ENCODE results near the gene RAPGEF3.

Gene RAPGEF3

DNA sequence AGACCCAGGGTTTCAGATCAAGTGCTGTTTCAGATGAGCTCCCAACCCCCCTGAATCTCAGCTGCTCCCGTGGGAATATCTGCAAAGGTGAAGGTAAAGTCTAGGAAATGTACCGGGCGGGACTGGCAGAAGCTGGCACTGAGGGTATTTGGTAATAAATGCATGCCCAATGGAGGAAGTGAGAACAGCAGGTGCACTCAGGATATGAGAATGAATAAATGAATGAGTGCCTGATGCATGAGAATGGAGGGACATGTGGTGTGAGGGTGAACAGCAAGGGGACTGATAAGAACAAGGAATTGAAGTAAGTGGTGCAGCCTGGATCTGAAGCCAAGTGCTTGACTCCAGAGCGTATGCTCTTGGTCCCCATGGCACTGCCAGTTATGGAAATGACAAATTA, 11.6 kb downstream of the RAPGEF3 start:
- FAIRE-seq (no peak), DNase-seq (ENCODE audit: extremely low spot score, insufficient read length, low read depth) (no peak)

DNA sequence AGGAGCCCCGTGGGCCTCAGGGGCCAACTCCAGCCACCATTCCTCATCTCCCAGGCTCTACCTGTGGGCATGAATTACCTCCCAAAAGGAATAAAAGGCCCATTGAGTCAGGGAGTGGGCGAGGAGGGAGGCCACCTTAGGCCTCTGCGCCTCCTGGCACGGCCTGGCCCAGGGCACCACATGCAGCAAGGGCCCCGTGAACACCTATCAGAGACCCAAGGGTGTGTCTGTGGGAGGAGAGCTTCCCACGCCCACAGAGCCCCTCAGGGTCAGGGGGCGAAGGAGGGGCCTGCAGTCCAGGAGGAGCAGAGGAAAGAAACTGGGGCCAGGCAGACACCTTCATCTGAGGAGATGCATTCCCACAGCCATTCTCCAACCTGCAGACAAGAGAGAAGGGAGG, 12.2 kb downstream of the RAPGEF3 start:
- DNase-seq (ENCODE audit: extremely low spot score, insufficient read length, low read depth): no peak
- no peak for FAIRE-seq

DNA sequence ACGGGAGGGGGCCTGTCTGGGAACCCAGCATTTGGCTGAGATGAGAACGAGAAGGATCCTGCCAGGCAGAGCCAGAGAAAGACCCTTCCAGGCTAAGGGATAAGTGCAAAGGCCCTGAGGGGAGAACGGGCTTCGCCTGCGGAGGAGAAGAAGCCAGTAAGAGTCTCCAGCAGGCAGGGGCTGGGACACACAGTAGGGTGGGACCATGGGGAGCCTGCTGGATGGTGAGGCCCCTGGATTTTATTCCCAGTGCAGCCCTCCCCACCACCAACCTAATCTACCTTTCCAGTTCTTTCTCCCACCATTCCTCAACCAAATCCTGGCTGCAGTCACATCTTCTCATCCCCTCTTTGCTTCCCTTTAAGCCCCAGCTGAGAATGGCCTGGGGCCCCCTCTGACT, 12.6 kb downstream of the RAPGEF3 start:
- FAIRE-seq (no peak), DNase-seq (ENCODE audit: extremely low spot score, insufficient read length, low read depth) (no peak)

DNA sequence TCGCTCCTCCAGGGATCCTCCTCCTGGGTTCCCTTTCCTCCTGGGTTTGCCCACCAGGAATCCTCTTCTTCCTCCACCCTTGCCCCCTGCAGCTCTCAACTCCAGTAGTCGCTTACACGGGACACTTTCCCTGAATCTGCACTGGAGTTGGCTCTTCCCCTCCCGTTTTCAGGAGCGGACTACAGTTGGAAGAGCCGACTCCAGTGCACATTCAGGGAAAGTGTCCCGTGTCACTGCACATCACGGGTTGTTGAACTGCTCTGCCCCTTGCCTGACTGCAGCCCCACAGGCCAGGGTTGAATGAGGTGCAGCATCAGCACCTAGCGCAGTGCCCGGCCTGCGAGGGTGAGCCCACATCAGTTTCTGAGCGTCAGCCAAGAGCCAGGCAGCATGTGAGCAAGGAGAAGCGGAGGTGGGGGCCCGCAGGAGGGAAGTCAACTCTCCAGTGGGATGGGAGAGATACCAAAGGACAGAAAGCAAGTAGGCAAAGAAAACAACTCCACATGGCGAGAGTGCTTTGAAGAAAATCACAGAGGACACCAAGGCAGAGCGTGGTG, 13.1 kb downstream of the RAPGEF3 start:
- FAIRE-seq: no peak
- no peak for DNase-seq (ENCODE audit: extremely low spot score, insufficient read length, low read depth)

DNA sequence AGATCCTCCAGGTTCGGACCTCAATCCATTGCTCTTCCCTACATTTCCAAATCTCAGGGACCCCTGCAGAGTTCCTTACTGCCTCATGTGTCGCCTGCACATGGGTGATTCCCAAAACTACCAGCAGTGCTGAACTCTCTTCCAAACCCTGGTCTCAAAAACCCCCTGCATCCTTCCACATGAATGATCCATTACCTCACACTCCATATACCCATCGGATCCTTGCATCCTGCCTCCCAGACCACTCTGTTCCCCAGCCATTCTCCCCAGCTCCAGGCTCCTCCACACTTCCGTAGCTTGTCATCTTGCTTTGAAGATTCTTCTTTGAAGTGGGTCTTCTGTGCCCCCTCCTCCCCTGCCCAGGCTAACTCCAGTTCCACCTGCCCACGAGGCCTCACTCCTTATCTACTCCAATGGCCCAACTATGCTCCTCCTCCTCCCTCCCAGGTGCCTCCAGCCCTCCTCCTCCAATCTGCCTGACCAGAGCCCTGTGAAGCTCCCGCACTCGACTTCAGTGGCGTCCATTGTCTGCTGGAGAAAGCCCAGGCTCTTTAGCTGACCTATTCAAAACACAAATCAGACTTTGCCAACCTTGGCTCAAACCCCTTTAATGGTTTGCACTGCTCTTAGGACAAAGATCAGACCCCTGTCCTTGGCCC, 13.8 kb downstream of the RAPGEF3 start:
- FAIRE-seq: no peak
- no peak for DNase-seq (ENCODE audit: extremely low spot score, insufficient read length, low read depth)

DNA sequence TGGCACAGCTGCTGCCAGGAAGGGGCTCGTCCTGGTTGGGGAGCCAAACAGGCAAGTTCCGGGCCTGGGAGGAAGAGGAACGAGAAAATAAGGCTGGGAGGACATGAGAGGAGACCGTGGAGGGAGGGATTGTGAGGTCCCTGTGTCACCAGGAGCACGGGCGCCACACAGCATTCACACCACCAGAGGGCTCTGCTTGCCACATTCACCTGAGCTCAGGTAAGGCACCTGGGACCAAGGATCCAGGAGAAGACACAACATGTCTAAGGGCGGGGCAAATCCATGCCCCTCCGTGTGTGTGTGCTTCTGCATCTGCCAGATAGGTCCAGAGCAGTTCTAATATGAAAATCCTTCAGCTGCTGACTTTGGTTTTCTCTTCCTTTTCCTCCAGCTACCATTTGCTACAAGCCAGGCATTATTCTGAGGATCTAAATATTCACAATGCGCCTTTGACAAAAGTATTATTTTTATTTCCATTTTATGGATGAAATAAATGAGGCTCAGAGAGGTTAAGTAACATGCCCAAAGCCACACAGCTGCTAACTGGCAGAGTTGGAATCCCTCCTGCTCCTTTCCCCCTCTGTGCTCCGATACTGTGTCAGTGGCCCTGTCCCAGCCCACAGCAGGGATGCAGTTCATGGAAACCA, 14.6 kb downstream of the RAPGEF3 start:
- DNase-seq (ENCODE audit: extremely low spot score, insufficient read length, low read depth) (no peak), FAIRE-seq (no peak)

DNA sequence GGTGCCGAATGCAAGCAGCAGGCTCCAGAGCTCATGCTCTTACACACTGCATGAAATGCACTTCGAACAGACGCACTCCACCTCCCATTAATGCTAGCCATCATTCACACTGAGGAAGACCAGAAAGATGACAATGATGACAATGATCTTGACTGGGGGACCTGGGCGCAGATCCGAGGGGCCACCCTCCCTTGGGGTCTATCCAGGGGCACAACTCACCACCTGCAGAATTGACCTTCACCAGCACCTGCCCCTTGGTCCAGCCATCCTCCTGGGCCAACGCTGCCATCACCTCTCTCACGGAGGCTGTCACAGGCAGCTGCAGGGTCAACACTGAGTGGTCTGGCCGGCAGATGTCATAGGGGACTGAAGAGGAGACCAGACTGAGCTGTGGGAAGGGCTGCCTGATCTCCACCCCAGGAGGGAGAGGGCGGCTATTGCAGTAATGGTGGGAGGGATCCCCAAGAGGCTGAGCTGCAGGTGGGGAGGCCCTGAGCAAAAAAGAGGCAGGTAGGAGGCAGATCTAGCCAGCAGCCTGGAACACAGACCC, 15.3 kb downstream of the RAPGEF3 start:
- no peak for FAIRE-seq

DNA sequence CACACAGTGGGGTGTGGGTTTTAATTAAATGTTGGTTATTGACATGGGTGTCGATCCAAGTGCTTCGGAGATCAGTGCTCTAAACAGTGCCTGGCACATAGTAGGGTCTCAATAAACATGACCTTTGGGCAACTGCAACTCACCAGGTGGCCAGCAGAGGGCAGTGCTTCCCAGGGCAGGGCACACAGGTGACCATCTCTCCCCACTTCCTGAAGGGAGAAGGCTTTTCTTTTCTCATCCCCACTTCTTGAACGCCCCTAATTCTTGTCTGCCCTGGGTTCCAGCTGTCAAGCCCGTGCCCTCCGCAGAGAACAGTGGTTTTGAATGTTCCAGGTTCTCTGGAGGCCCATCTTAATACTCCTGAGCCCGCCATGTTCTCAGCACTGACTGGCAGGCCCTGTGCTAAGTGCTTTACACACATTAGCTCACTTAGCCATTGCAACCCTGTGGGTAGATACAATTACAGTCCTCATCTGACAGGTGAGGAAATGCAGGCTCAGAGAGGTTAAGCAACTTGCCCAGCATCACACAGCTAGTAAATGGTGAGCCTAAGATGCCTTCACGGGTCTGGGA, 16.3 kb downstream of the RAPGEF3 start:
- no peak for DNase-seq (ENCODE audit: extremely low spot score, insufficient read length, low read depth)
- FAIRE-seq: peak; percentile 91

More for the DNA sequence above, 15.3 kb downstream of the RAPGEF3 start:
- DNase-seq (ENCODE audit: extremely low spot score, insufficient read length, low read depth): no peak

DNA sequence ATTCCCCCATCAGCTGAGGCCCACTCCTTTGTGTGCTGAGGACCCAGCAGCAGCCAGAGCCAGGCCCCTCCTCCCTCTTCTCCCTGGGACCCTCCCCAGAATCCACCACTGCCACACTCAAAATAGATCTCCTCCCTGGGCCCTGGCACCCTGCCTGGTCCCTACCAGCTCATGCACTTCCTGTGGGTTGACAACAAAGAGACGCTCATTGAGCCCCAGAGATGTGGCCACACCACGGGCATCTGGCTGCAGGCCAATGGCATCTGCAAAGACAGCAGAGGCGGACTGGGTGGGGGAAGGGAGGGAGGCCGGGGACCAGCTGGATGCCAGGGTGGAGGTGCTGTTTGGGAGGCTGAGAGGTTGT, 17.4 kb downstream of the RAPGEF3 start:
- DNase-seq (ENCODE audit: extremely low spot score, insufficient read length, low read depth): no peak
- FAIRE-seq: peak; percentile 33

DNA sequence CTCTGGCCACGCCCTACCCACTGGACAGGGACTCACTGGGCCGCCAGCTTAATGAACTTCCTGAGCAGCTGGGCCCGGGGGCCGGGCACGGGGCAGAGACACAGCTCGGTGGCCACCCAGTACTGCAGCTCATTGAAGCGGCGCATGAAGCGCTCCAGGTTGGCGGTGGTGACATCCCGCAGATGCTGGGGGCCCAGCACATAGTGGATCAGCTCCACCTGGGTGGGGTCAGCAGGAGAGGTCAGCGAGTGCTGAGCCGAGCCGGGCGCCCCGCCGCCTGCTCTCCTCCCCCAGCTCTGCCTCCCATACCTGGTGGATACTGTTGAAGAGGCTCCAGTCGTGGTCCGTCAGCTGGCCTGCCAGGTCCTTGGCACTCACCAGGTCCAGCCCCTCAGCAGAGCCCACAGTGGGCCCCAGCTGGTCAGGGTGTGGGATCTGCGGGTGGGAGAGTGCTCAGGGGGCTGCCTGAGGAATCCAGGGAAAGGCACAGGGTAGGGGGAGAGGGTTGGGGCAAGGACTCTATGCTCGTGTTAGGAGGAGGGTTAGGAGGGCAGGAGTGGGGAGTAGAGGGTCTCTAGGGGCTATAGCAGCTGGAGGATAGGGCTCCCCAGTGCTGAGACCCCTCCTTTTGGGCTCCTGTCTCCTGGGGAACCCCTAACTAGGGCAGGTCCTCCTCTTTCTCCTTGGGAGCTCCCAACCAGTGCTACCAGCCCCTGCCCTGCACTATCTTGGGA, 17.9 kb downstream of the RAPGEF3 start:
- DNase-seq (ENCODE audit: extremely low spot score, insufficient read length, low read depth) (no peak), FAIRE-seq (no peak)

DNA sequence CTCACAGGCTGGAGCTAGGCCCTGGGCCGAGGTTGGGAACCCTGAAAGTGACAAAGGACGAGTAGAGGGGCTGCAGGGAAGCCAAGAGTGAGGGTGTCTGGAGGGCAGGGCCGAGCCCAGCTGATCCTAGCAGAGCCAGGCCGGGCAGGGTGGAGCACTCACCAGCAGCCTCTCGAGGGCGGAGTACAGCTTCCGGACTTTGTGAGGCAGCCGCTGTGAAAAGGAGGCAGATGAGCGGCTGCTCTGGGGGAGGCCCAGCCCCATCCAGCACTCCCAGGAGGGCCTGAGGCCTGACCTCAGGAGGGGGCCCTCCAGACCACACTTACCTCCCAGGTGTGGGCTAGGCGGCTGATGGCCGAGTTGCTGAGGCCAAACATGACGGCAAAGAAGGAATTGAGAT, 18.7 kb downstream of the RAPGEF3 start:
- peak; percentile 73 for FAIRE-seq
- no peak for DNase-seq (ENCODE audit: extremely low spot score, insufficient read length, low read depth)

DNA sequence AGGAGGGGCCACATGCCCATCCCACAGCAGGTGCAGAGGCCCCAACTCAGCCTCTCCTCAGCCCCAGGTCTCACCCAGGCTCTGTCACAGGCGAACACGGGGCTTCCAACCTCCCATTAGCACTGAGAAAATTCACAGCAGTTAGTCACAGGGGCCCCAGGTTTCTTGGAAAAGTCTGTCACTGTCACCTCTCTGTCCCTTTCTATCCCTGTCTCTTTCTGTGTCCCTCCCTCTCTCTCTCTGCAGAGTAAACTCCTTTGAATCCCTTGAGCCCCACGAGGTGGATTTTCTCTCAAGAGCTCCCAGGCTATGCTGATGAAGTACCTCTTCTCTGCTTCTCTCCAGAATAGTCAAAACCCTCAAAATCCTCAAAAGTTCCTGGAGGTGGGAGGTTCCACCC, 19.4 kb downstream of the RAPGEF3 start:
- DNase-seq (ENCODE audit: extremely low spot score, insufficient read length, low read depth): no peak
- FAIRE-seq: no peak

DNA sequence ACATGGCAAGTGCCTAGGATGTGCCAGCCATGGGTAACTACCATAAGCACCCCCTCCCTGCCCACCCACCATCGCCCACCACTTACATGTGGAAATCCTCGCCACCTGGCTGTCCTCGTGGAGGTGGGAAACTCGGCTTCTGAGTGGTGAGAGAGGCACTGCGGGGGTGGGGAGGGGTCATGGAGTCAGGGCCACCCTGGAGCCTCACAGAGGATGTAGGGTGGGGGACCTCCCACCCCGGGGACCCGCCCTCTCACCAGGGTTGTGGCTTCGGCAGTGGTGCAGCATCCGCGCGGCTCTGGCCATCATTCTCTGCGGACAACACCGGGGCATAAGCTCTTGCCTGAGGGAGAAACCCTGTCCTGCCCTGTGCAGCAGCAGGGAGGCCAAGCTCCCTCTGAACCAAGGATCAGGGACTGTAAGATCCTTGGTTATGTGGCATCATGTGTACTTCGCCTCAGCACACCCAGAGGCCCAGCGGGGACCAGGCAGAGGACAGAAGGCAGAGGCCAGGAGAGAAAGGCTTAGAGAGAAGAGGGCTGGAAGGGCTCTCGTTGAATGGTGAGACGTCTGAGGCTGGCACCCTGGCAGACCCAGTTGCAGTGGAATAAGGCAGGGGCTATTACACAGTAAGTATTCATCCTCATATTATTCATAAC, 20.6 kb downstream of the RAPGEF3 start:
- FAIRE-seq (no peak), DNase-seq (ENCODE audit: extremely low spot score, insufficient read length, low read depth) (no peak)

DNA sequence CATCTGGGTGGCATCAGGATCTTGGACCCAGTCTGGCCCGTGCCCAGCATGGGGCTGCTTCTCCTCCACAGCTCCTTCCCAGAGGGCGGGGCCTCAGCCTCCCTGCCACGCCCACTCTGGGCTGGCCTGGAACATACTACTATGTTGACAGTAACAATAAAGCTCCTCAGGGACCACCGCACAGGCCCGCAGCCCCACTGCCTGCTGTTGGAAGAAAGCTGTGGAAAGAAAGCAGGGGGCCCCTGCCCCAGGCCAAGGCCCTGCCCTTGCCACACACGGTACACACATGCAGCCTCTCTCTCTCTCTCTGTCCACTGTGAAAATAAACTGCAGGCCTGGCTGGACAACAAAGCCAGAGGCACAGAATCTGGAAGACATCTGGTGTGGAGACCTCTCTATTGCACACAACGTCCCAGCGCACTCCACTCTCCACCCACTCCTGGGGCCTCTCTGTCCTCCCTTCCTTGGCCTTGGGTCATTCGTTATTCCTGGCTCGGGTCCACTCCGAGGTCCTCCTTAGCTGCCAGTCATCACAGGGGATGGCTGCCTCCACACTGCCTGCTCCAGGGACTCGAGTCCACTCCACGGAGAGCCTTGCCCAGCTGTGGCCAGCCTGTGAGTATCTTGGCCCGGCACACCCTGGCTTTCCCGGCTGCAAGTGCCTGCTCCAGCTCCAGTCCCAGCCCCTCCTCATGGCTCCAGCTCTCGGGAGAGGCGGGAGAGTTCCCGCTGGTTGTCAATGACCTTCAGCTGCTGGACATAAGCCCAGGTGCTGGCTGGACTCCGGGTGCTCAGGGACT, 21.6 kb downstream of the RAPGEF3 start:
- FAIRE-seq (no peak), DNase-seq (ENCODE audit: extremely low spot score, insufficient read length, low read depth) (no peak)

DNA sequence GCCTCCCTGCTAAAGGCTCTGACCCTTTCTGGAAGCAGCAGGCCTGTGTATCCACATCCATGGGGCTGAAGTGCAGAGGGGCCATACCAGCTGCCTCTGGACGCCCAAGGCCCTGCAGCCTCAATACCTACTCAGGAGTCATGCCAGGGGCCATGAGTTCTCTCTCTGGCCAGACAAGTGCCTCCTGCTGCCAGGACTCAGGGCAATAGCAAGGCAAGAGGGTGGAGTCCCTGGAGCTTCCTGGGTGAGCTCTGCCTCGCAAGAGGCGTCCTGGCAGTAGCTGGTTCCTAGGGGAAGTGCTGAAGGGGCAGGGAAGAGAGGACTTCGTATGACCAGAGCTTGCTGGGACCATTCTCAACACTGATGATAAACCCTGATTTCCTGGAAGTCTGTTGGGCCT, 22.5 kb downstream of the RAPGEF3 start:
- FAIRE-seq (no peak), DNase-seq (ENCODE audit: extremely low spot score, insufficient read length, low read depth) (no peak)

DNA sequence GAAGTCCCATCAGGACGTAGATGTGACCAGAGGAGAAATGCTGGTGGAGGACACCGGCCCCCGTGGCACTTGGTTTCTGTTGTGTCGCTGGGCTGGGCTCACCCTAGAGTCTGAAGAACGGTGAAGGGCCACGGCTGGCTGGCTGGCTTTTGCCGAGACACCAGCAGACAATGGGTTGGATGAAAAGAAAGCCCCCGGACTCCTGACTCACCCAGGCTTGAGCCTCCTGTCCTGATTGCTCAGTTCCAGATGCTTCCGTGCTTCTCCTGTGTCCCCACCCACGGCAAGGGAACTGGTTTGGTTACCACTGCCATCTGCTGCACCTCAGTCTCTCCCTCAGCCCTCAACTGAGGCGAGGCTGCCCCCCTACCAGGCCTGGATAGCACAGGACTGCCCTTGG, 23.0 kb downstream of the RAPGEF3 start:
- DNase-seq (ENCODE audit: extremely low spot score, insufficient read length, low read depth): no peak
- FAIRE-seq: no peak

DNA sequence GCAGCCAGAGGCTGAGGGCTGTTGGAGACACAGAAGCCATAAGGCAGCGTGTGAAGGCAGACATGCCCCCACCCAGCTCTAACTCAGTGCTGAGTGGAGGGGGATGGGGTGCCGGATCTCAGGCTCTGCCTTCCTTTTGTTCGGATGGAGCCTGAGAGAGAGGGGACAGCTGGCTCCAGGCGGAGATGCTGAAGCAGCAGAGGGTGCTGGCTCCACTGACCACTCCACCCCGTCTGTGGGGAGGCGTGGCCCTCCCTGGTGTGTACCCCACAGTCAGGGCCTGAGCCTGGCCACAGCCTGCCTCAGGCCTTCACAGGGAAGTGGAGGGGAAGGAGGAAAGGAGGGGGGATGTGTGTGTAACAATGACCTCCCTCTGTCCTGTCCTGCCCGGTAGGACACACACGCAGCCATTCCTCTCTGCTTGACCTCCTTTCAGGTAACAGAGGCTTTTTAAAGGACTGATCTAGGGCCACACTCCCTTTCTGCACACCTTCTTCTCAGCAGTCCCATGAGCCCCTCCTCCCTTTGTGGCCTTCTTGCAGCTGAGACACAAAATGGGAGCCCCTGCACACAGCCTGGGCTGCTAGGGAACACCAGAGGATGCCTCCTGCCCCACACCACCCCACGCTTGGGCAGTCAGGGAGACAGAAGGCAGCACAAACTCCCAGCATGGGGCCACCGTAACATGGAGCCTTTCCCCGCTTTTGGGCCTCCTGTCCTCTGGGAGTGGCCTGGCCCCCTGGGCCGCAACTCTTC, 23.8 kb downstream of the RAPGEF3 start:
- no peak for FAIRE-seq
- no peak for DNase-seq (ENCODE audit: extremely low spot score, insufficient read length, low read depth)

DNA sequence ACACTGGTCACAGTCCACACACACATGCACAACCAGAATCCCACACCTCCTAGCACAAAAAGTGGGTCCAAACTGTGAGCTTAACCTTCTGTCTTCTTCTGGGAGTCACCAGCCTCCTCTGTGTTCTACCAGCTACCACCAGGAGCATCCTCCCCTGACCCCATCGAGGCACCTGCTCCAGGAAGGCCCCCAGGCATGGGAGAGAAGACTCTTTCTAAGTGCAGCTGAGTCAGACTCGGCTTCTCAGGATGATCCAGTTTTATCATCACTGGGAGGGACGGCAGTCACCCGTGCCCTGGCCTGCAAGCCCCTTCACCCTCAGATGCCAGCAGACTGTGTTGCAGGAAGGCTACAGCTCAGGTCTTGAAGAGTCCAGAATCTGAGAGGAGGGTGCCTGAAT, 25.5 kb downstream of the RAPGEF3 start:
- DNase-seq (ENCODE audit: extremely low spot score, insufficient read length, low read depth) (no peak), FAIRE-seq (no peak)

DNA sequence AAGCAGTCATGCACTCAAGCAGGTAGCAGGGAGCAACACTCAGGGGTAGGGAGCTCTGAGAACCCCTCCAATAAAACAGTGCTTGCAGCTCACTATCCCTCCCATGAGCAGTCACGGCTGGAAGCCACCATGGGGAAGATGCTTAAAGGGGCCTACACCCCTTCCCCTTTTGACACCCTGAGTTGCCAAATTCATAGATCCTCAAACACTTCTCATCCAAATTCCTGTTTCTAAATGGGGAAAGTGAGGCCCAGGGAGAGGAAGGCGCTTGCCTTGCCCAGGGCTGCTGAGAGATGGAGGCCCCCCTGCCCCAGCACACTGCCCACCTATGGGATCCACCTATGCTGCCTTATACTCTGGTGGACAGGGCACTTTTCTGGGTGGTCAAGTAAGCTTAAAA, 26.2 kb downstream of the RAPGEF3 start:
- DNase-seq (ENCODE audit: extremely low spot score, insufficient read length, low read depth): no peak
- no peak for FAIRE-seq

Data from GM18507 (cell line).